Erythroblast (primary cell): Measurements from ENCODE around the gene ACSL1.
"Not testable (repeated sequence)": the region's sequence is repeated elsewhere in the genome, so short reads cannot be mapped to it uniquely, and the experiment has no call there.

Experiments used
- DNase-seq, 2 experiments: peaks; one replicate each; lab custom pipeline; 2025; lab: John Stamatoyannopoulos, UW
- GATA1 ChIP-seq: IDR thresholded peaks from 2 replicates; pipeline ENCODE4 v1.6.1; 2011; ENCODE audit warnings: low read depth, mild to moderate bottlenecking, control low read depth, low read length, moderate library complexity
- POLR2A ChIP-seq: IDR thresholded peaks from 2 replicates; pipeline ENCODE4 v1.6.1; 2011; ENCODE audit warnings: mild to moderate bottlenecking, low read length

ACSL1 gene

GRCh38 chr4:184801781-184802696, 23.7 kb downstream of the ACSL1 start:
- DNase-seq, result no peak
- TF ChIP-seq POLR2A, result no peak
- no peak for TF ChIP-seq GATA1

GRCh38 chr4:184798504-184798903, 27.3 kb downstream of the ACSL1 start:
- TF ChIP-seq POLR2A, result no peak
- no peak for TF ChIP-seq GATA1
- DNase-seq, result no peak

GRCh38 chr4:184796906-184797305, 28.9 kb downstream of the ACSL1 start:
- no peak for DNase-seq
- TF ChIP-seq GATA1, result no peak
- TF ChIP-seq POLR2A, result no peak

- DNase-seq, result no peak
- TF ChIP-seq GATA1 (no peak), POLR2A (no peak)
These were observed 30.4 kb downstream of the ACSL1 start for GRCh38 chr4:184795214-184795844.

- DNase-seq, result no peak
- no peak for TF ChIP-seq GATA1
- no peak for TF ChIP-seq POLR2A
These were observed 31.3 kb downstream of the ACSL1 start for GRCh38 chr4:184794470-184794869.

GRCh38 chr4:184793735-184794355, 31.9 kb downstream of the ACSL1 start:
- TF ChIP-seq POLR2A (no peak), GATA1 (no peak)
- DNase-seq, result no peak

- no peak for TF ChIP-seq GATA1
- TF ChIP-seq POLR2A, result no peak
These were observed 32.7 kb downstream of the ACSL1 start for GRCh38 chr4:184792950-184793555.

GRCh38 chr4:184792334-184792733, 33.4 kb downstream of the ACSL1 start:
- TF ChIP-seq GATA1 (no peak), POLR2A (no peak)
- no peak for DNase-seq

More at GRCh38 chr4:184792950-184793555, 32.7 kb downstream of the ACSL1 start:
- peak in 1 of 2 experiments; percentile 10 for DNase-seq

GRCh38 chr4:184790826-184791225, 34.9 kb downstream of the ACSL1 start:
- TF ChIP-seq GATA1 (no peak), POLR2A (no peak)
- DNase-seq, result no peak

GRCh38 chr4:184787766-184788503, 37.8 kb downstream of the ACSL1 start:
- DNase-seq, result no peak
- TF ChIP-seq POLR2A, result no peak
- no peak for TF ChIP-seq GATA1

- DNase-seq, result no peak
- no peak for TF ChIP-seq GATA1
- TF ChIP-seq POLR2A, result no peak
These were observed 40.0 kb downstream of the ACSL1 start for GRCh38 chr4:184785813-184786212.

GRCh38 chr4:184784628-184785257, 41.0 kb downstream of the ACSL1 start:
- TF ChIP-seq GATA1 (no peak), POLR2A (no peak)
- no peak for DNase-seq

GRCh38 chr4:184782731-184783373, 42.9 kb downstream of the ACSL1 start:
- no peak for TF ChIP-seq GATA1
- TF ChIP-seq POLR2A, result no peak
- no peak for DNase-seq

- not testable (repeated sequence) for DNase-seq
These were observed 46.6 kb downstream of the ACSL1 start for GRCh38 chr4:184779160-184779559.
